Liver (tissue), 9 donors: Measurements from ENCODE around the gene TNRC6B. TPM values are rescaled to one million over a fixed set of nuclear protein-coding genes. Genes with fewer than 3 reads are reported as not detected.

Source experiments
- DNase-seq: peaks from one replicate; pipeline ENCODE4 v3.0.0-alpha.2; 2017; ENCODE audit warnings: low spot score
- H3K27ac ChIP-seq, 2 donors: one replicate each; pipeline ENCODE4 v1.7.0; 2013; ENCODE audit warnings: inconsistent platforms in 2 of 2, low read length in 2 of 2, control low read depth in 1 of 2, low read depth in 1 of 2, mild to moderate bottlenecking in 1 of 2
- H3K27me3 ChIP-seq, 4 donors: one replicate each; pipeline versions ENCODE4 v1.6.1 to v1.7.0; 2013; ENCODE audit warnings: low read length in 3 of 4, inconsistent platforms in 1 of 4, mild to moderate bottlenecking in 1 of 4, moderate library complexity in 1 of 4; ENCODE audit not compliant: control insufficient read depth in 4 of 4, insufficient read depth in 4 of 4
- H3K36me3 ChIP-seq, 4 donors: one replicate each; pipeline versions ENCODE4 v1.6.1 to v1.7.0; 2013; ENCODE audit warnings: low read length in 3 of 4, mild to moderate bottlenecking in 3 of 4, low read depth in 1 of 4, moderate library complexity in 1 of 4; ENCODE audit not compliant: control insufficient read depth in 4 of 4, insufficient read depth in 3 of 4
- H3K4me1 ChIP-seq, 4 donors: one replicate each; pipeline versions ENCODE4 v1.6.1 to v1.7.0; 2013; ENCODE audit warnings: low read length in 3 of 4, mild to moderate bottlenecking in 3 of 4, moderate library complexity in 1 of 4; ENCODE audit not compliant: control insufficient read depth in 4 of 4, insufficient read depth in 4 of 4
- H3K4me3 ChIP-seq, 3 donors: one replicate each; pipeline versions ENCODE4 v1.6.1 to v1.7.0; 2013; ENCODE audit warnings: low read length in 3 of 3, control low read depth in 1 of 3, low read depth in 1 of 3, mild to moderate bottlenecking in 1 of 3
- H3K9ac ChIP-seq, 2 donors: one replicate each; pipeline ENCODE4 v1.7.0; 2013; ENCODE audit warnings: low read length in 2 of 2, mild to moderate bottlenecking in 2 of 2, moderate library complexity in 2 of 2, control low read depth in 1 of 2, low read depth in 1 of 2
- H3K9me3 ChIP-seq, 4 donors: one replicate each; pipeline versions ENCODE4 v1.6.1 to v1.7.0; 2013; ENCODE audit warnings: low read length in 3 of 4; ENCODE audit not compliant: control insufficient read depth in 4 of 4
- EGR1 ChIP-seq, 2 donors: IDR thresholded peaks; 2 replicates each; pipeline ENCODE4 v1.6.1; 2016 to 2018; ENCODE audit warnings: antibody characterized with exemption in 2 of 2, low read depth in 2 of 2
- FOXA1 ChIP-seq: IDR thresholded peaks from 2 replicates; pipeline ENCODE4 v1.6.1; 2016; ENCODE audit warnings: antibody characterized with exemption
- FOXA2 ChIP-seq: IDR thresholded peaks from 2 replicates; pipeline ENCODE4 v1.6.1; 2016; ENCODE audit warnings: antibody characterized with exemption
- GABPA ChIP-seq, 2 donors: IDR thresholded peaks in 1 of 2; conservative IDR thresholded peaks in 1 of 2; 2 replicates each; pipeline ENCODE4 v1.6.1; 2016; ENCODE audit warnings: antibody characterized with exemption in 2 of 2, mild to moderate bottlenecking in 1 of 2, moderate library complexity in 1 of 2
- HNF4A ChIP-seq, 2 donors: conservative IDR thresholded peaks; 2 replicates each; pipeline ENCODE4 v1.6.1; 2016; ENCODE audit warnings: antibody characterized with exemption in 2 of 2, mild to moderate bottlenecking in 2 of 2
- HNF4G ChIP-seq: IDR thresholded peaks from 2 replicates; pipeline ENCODE4 v1.6.1; 2016; ENCODE audit warnings: antibody characterized with exemption
- JUND ChIP-seq, 2 donors: IDR thresholded peaks; 2 replicates each; pipeline ENCODE4 v1.6.1; 2016; ENCODE audit warnings: antibody characterized with exemption in 2 of 2
- NR2F2 ChIP-seq: IDR thresholded peaks from 2 replicates; pipeline ENCODE4 v1.6.1; 2016; ENCODE audit warnings: antibody characterized with exemption
- RAD21 ChIP-seq, 2 donors: IDR thresholded peaks; 2 replicates each; pipeline ENCODE4 v1.6.1; 2016; ENCODE audit warnings: antibody characterized with exemption in 2 of 2, mild to moderate bottlenecking in 2 of 2
- REST ChIP-seq: IDR thresholded peaks from 2 replicates; pipeline ENCODE4 v1.6.1; 2016; ENCODE audit warnings: antibody characterized with exemption, mild to moderate bottlenecking
- RXRA ChIP-seq, 2 donors: IDR thresholded peaks; 2 replicates each; pipeline ENCODE4 v1.6.1; 2017 to 2018; ENCODE audit warnings: antibody characterized with exemption in 2 of 2, mild to moderate bottlenecking in 1 of 2
- SP1 ChIP-seq: IDR thresholded peaks from 2 replicates; pipeline ENCODE4 v1.6.1; 2018; ENCODE audit warnings: antibody characterized with exemption, mild to moderate bottlenecking
- TAF1 ChIP-seq: conservative IDR thresholded peaks from 2 replicates; pipeline ENCODE4 v1.6.1; 2016; ENCODE audit warnings: antibody characterized with exemption, mild to moderate bottlenecking
- YY1 ChIP-seq: IDR thresholded peaks from 2 replicates; pipeline ENCODE4 v1.6.1; 2016; ENCODE audit warnings: antibody characterized with exemption, mild to moderate bottlenecking
- ZBTB33 ChIP-seq: IDR thresholded peaks from 2 replicates; pipeline ENCODE4 v1.6.1; 2016; ENCODE audit warnings: antibody characterized with exemption
- WGBS: extraction: QIAGEN DNeasy Blood & Tissue Kit; methylation state at CpG from one replicate; pipeline ENCODE4 v1.1.7; 2013; 5-methylcytosine and 5-hydroxymethylcytosine counted together
- polyA plus RNA-seq, 2 donors: library from polyadenylated mRNA; stranded (reverse) in 1 of 2; unstranded in 1 of 2; fragments of 200-250 nt in 1 of 2; fragments of >200 nt in 1 of 2; fragmentation: Nextera tagmentation in 1 of 2; extraction: Ambion mirVana in 1 of 2; gene quantifications; one replicate each; pipeline versions ENCODE4 v1.2.1 to v1.2.3, GENCODE V29; 2013 to 2015
- total RNA-seq, 2 donors: library from RNA; depleted of rRNA; stranded (reverse); fragments of >200 nt; gene quantifications; one replicate each; pipeline ENCODE4 v1.2.3, GENCODE V29; 2014
- TF ChIP-seq, protein P1 (sequence below): IDR thresholded peaks from 2 replicates; pipeline ENCODE4 v1.6.1; 2016; ENCODE audit warnings: antibody characterized with exemption
- TF ChIP-seq, protein P2 (sequence below): IDR thresholded peaks from 2 replicates; pipeline ENCODE4 v1.6.1; 2016; ENCODE audit warnings: antibody characterized with exemption
- TF ChIP-seq, protein P3 (sequence below): fragments of 150-350 bp; IDR thresholded peaks from 2 replicates; pipeline ENCODE4 v1.5.1; 2017; ENCODE audit warnings: improper control_type of control experiment, low read depth, low read length; ENCODE audit not compliant: missing input control
- donor health status: healthy.
- donor health status: healthy.
- donor health status: healthy.
- donor health status: healthy.
- donor health status: healthy.

TNRC6B gene
- total and polyA plus RNA-seq, 4 donors = 4.6 to 39.1 (median 26.4) TPM

GRCh38 chr22:40181323-40181722 is 3.6 kb downstream of the TNRC6B start:
- no peak overlapping the region for H3K4me3 ChIP-seq
- H3K4me1 ChIP-seq = peaks cover 24 to 78% (median 66%) of the 10 kb centered on the region in 4 donors
- H3K9ac ChIP-seq = no peak overlapping the region
- H3K36me3 ChIP-seq = no peaks in the 10 kb centered on the region
- no peak for DNase-seq
- TF ChIP-seq SP1 (peak; percentile 14), ZBTB33 (no peak), JUND (IDR thresholded peaks at IDR 0.05) (peak in 1 of 2 donors; percentile 36), FOXA2 (no peak), YY1 (no peak), RXRA (IDR thresholded peaks at IDR 0.05) (peak in 1 of 2 donors; percentile 46), REST (no peak), EGR1 (IDR thresholded peaks at IDR 0.05; ENCODE audit: low read depth in 2 of 2) (no peak), HNF4A (conservative IDR thresholded peaks at IDR 0.05) (peak; percentile 67 to 84), RAD21 (IDR thresholded peaks at IDR 0.05) (peak in 1 of 2 donors; percentile 6), HNF4G (peak; percentile 52), GABPA (IDR thresholded peaks at IDR 0.05 in 1 of 2, conservative IDR thresholded peaks at IDR 0.05 in 1 of 2) (no peak), FOXA1 (no peak), NR2F2 (no peak), TAF1 (no peak)
- TF ChIP-seq, protein P1, sequence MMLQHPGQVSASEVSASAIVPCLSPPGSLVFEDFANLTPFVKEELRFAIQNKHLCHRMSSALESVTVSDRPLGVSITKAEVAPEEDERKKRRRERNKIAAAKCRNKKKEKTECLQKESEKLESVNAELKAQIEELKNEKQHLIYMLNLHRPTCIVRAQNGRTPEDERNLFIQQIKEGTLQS = no peak
- TF ChIP-seq, protein P2, sequence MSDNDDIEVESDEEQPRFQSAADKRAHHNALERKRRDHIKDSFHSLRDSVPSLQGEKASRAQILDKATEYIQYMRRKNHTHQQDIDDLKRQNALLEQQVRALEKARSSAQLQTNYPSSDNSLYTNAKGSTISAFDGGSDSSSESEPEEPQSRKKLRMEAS = no peak
- TF ChIP-seq, protein P3, sequence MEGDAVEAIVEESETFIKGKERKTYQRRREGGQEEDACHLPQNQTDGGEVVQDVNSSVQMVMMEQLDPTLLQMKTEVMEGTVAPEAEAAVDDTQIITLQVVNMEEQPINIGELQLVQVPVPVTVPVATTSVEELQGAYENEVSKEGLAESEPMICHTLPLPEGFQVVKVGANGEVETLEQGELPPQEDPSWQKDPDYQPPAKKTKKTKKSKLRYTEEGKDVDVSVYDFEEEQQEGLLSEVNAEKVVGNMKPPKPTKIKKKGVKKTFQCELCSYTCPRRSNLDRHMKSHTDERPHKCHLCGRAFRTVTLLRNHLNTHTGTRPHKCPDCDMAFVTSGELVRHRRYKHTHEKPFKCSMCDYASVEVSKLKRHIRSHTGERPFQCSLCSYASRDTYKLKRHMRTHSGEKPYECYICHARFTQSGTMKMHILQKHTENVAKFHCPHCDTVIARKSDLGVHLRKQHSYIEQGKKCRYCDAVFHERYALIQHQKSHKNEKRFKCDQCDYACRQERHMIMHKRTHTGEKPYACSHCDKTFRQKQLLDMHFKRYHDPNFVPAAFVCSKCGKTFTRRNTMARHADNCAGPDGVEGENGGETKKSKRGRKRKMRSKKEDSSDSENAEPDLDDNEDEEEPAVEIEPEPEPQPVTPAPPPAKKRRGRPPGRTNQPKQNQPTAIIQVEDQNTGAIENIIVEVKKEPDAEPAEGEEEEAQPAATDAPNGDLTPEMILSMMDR = no peak
- H3K27ac ChIP-seq = peak overlapping the region; percentile 72 to 75
- 50% methylated on average over 3 of the region's 3 CpGs for WGBS
- H3K9me3 ChIP-seq = no peaks in the 10 kb centered on the region
- H3K27me3 ChIP-seq = no peaks in the 10 kb centered on the region
